ENCODE data around the gene CDC37L1.

CDC37L1 gene

DNA sequence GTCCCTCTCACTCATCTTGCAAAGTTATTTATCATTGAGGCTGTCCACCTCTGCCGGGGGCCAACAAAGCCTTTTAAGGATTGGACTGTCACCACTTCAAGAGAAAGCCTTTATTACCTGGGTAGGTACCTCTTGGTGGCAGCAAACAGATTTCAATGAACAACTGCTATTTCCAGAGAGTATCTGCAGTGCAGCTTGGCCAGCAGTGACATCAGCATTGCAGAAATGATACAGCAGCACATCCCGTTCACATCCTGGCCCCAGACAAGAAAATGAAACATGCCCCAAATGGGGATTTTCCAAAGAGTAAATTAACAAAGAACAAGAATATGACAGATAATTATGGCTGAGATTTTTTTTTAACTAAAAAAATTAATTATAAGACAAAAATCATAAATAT lies 10.8 kb upstream of the CDC37L1 start:
- DNase-seq (ENCODE audit: low read depth in 1 of 2, low spot score in 1 of 2): no peak

- no peak for DNase-seq (ENCODE audit: low read depth in 1 of 2, low spot score in 1 of 2)
Observed at GRCh38 chr9:4669890-4670289, 9.5 kb upstream of the CDC37L1 start.

DNA sequence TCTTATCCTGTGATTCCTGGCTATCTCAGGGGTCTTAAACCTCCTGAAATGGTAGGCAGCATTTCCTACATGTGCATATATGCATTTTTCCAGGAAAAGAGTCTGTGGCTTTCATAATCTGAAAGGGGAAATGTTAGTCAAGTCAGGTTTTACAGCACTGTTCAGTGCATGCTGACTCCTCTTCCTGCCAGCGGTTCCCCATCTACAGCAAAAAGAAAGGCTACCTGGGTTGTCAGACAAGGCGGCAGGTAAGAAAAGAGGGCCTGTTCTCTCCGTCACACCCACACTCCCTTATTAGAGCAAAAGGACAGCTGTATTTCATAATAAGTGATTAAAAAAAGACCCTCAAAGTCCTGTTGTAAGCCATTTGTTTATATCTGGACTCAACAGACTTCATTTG lies 8.8 kb upstream of the CDC37L1 start:
- no peak for DNase-seq (ENCODE audit: low read depth in 1 of 2, low spot score in 1 of 2)

GRCh38 chr9:4671737-4672136 lies 7.6 kb upstream of the CDC37L1 start:
- DNase-seq (ENCODE audit: low read depth in 1 of 2, low spot score in 1 of 2): no peak

DNA sequence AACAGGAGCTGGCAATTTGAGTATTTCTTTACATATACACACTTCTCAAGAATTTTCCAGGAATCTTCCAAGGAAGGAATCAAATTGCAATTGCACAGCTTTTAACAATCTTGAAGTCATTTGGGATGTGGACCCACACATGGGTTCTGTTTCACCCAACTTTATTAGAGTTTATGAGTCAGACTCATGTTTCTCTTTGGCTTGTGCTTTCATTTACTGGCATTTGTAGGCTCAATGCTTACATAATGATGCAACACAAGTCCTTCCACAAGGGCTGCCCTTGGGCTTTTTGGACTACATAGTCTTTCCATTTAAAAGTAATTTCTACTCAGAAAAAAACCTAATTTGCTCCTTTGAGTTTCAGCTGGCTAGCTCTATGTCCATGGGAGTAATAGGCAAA lies 4.6 kb upstream of the CDC37L1 start:
- DNase-seq (ENCODE audit: low read depth in 1 of 2, low spot score in 1 of 2): no peak

GRCh38 chr9:4677392-4677791 lies 2.0 kb upstream of the CDC37L1 start:
- DNase-seq (ENCODE audit: low read depth in 1 of 2, low spot score in 1 of 2): no peak

- no peak for DNase-seq (ENCODE audit: low read depth in 1 of 2, low spot score in 1 of 2)
Observed at GRCh38 chr9:4678679-4679267, 596 bp upstream of the CDC37L1 start.

DNA sequence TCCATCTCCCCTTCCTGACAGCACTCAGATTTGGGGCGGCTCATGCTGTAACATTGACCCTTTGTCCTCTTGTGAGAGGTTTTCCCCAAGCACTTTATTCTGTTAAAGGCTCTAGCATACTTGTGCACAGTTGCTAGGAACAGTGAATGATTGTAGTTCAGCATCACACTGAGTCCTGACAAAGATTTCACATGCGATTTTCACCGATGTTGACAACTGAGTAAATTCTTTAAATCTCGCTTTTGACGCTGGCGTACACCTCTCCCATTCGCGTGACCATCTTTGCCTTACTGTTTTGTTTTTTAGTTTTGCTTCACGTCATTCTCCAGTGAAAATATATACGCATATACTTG lies 780 bp downstream of the CDC37L1 start:
- DNase-seq (ENCODE audit: low read depth in 1 of 2, low spot score in 1 of 2): no peak

DNA sequence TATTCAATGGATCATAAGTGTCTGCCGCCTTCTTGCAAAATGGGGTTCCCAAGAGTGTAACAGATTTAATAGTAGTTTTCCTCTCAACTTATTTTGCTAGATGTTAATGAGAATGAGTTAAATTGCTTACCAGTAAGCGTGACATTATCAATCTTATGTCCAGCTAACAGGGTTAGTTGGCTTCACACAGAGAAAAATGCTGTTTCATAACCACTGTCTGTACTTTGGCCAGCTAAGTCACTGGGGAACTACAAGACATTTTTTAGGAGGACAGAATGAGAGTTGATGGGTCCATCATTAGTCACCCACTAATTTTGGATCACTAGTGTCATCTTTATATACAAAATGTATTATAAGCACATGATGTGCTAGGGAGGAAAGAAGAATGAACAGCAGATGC lies 1.4 kb downstream of the CDC37L1 start:
- no peak for DNase-seq (ENCODE audit: low read depth in 1 of 2, low spot score in 1 of 2)

DNA sequence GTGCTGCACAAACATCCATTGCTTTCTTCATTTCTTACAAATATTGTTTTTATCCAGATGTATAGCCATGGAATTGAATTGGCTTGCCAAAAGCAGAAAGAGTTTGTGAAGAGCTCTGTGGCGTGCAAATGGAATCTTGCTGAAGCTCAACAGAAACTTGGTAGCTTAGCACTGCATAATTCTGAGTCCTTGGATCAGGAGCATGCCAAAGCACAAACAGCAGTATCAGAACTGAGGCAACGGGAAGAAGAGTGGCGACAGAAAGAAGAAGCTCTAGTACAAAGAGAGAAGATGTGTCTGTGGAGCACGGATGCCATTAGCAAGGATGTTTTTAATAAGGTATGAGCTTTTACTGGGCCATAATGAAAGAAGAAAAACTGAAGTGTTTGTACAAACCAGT lies 5.5 kb downstream of the CDC37L1 start:
- DNase-seq (ENCODE audit: low read depth in 1 of 2, low spot score in 1 of 2): no peak

GRCh38 chr9:4686112-4686511 lies 6.7 kb downstream of the CDC37L1 start:
- no peak for DNase-seq (ENCODE audit: low read depth in 1 of 2, low spot score in 1 of 2)

DNA sequence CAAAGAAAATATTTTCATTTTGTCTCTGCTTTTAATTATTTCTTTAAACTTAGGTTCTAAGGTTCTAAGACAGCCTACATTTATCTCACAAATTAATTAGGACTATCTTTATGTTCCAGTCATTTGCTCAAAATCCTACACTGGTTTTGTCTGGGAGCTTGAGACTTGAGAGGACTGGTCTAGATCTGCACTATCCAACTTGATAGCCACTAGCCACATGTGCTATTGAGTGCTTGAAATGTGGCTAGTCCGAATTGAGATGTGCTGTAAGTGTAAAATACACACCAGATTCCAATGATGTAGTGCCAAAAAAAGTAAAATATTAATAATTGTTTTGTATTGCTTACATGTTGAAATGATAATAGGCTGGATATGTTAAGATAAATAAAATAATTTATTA lies 7.2 kb downstream of the CDC37L1 start:
- no peak for DNase-seq (ENCODE audit: low read depth in 1 of 2, low spot score in 1 of 2)

DNA sequence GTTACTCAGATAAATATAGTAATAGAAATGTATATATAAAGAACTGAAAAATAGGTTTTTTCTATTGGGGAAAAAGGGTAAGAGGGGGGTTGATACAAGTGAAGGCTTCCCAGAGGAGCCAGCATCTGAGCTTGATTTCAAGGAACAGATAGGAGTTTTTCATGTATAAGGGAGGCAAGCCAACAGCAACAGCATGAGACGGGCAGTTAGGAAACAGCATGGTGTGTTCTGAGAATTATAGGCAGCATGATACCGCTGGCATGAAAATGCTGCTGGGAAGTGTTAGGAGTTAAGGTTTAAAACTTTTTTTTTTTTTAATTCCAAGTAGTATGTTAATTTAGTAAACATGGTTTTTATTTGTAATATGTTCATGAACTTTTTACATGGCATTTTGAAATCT lies 9.7 kb downstream of the CDC37L1 start:
- no peak for DNase-seq (ENCODE audit: low read depth in 1 of 2, low spot score in 1 of 2)

GRCh38 chr9:4689687-4690104 lies 10.3 kb downstream of the CDC37L1 start:
- DNase-seq (ENCODE audit: low read depth in 1 of 2, low spot score in 1 of 2): no peak

DNA sequence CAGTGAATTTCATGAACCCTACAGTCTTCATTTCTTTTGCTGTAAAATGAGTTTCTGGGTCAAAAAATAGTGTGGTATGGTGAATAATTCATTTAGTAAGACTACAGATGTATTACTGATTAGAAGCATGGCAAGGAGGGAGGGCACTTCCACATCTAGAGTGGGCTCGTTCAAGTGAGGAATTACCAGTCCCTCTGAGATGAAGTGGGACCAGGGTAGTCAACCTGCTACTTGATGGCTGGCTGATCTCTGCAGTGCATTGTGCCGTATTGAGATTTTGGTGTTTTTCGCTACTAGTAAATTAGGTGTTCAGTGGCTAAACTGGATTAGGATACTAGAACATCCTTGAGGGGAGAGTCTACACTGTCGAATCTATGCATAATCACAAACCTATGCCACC lies 10.8 kb downstream of the CDC37L1 start:
- no peak for DNase-seq (ENCODE audit: low read depth in 1 of 2, low spot score in 1 of 2)

DNA sequence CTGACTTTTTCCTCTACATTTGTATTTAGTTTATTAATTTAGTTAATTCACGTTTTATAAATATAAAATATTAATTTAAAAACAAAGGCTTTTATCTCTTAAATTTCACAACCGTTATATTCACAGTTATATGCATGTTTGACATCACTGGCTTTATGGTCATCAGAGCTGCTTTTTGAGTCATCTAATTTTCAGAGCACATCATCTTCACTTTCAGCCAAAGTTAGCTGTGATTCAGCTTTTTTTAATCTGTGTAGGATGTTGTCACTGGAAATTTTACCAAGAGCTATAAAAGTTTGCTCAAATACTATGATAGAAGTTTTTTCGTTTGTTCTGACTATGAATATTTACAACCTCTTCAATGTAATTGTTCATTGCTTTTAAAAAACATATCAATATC lies 12.4 kb downstream of the CDC37L1 start:
- DNase-seq (ENCODE audit: low read depth in 1 of 2, low spot score in 1 of 2): no peak

GRCh38 chr9:4700091-4700490 lies 20.7 kb downstream of the CDC37L1 start:
- DNase-seq (ENCODE audit: low read depth in 1 of 2, low spot score in 1 of 2): no peak

- DNase-seq (ENCODE audit: low read depth in 1 of 2, low spot score in 1 of 2): no peak
Observed at GRCh38 chr9:4700932-4701331, 21.6 kb downstream of the CDC37L1 start.

DNA sequence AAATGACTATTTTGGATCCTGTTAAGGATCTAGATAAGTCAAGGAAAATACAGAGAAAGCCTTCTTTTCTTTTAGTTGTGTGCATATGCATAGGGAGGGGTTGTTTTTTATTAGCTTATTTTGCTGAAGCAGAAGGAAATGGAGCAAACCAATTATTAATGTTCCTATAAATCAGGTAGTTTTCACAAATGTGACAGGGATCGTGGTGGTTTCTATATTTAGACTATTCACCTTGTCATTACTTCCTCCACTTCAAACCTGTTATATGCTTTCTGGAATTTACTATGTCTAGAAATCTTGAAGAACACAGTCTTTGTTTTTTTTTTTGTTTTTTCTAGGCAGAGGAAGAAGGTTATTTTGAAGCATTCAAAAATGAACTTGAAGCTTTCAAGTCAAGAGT lies 22.2 kb downstream of the CDC37L1 start:
- DNase-seq (ENCODE audit: low read depth in 1 of 2, low spot score in 1 of 2): no peak

GRCh38 chr9:4704129-4704528 lies 24.8 kb downstream of the CDC37L1 start:
- DNase-seq (ENCODE audit: low read depth in 1 of 2, low spot score in 1 of 2): no peak

GRCh38 chr9:4706021-4706420 lies 26.7 kb downstream of the CDC37L1 start:
- no peak for DNase-seq (ENCODE audit: low read depth in 1 of 2, low spot score in 1 of 2)

DNA sequence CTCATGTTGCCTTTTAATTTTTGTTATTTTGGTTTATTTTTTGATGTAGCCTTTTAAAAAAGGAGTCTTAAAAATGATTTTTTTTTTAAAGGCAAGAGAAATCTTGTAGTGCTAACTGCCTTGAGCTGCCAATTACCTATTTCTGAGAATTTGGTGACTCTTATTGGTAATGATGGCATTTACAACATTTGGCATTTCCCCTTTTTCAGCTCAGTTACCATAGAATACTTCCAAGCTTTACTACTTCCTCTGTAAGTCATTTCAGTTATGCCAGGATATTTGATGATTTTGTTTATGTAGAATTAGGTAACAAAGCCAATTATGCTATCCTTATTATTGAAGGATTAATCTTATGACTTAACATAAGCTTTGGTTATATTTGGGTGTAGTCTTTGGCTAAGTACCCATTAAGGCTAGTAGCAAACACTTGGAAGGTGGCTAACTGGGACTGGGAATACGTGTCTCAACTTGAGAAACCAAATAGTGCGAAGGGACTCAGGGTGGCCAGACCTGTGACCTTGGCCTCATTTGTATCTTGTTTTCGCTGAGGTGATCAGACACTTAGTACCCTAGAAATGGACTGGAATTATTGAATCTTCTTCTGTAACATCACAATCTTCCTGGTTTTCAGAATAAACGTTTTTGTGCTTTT lies 27.7 kb downstream of the CDC37L1 start:
- DNase-seq (ENCODE audit: low read depth in 1 of 2, low spot score in 1 of 2): no peak

GRCh38 chr9:4709380-4709779 lies 30.0 kb downstream of the CDC37L1 start:
- DNase-seq (ENCODE audit: low read depth in 1 of 2, low spot score in 1 of 2): no peak

All from activated T-helper 1 cell treated with anti-CD3 and anti-CD28 coated beads, Interleukin-2, amount 50 U/mL, for 16 hours (primary cell).